ENCODE data around the gene FANK1. TPM values are rescaled to one million over a fixed set of nuclear protein-coding genes. Genes with fewer than 3 reads are reported as not detected.

Gene FANK1
- total RNA-seq, 1 donor, result 3.0 TPM

DNA sequence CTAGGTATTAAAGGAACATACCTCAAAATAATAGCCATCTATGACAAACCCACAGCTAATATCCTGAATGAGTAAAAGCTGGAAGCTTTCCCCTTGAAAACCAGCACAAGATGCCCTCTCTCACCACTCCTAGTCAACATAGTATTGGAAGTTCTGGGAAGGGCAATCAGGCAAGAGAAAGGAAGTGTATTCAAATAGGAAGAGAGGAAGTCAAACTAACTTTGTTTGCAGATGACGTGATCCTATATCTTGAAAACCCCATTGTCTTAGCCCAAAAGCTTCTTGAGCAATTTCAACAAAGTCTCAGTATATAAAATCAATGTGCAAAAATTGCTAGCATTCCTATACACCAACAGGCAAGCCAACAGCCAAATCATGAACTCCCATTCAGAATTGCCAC is 131.3 kb downstream of the FANK1 start:
- TF ChIP-seq, protein P1, sequence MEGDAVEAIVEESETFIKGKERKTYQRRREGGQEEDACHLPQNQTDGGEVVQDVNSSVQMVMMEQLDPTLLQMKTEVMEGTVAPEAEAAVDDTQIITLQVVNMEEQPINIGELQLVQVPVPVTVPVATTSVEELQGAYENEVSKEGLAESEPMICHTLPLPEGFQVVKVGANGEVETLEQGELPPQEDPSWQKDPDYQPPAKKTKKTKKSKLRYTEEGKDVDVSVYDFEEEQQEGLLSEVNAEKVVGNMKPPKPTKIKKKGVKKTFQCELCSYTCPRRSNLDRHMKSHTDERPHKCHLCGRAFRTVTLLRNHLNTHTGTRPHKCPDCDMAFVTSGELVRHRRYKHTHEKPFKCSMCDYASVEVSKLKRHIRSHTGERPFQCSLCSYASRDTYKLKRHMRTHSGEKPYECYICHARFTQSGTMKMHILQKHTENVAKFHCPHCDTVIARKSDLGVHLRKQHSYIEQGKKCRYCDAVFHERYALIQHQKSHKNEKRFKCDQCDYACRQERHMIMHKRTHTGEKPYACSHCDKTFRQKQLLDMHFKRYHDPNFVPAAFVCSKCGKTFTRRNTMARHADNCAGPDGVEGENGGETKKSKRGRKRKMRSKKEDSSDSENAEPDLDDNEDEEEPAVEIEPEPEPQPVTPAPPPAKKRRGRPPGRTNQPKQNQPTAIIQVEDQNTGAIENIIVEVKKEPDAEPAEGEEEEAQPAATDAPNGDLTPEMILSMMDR (IDR thresholded peaks at IDR 0.05; ENCODE audit: insufficient read depth, low read depth, low read length), result no peak
- H3K4me3 ChIP-seq (ENCODE audit: low read depth, low read length), result no peak overlapping the region
- DNase-seq (ENCODE audit: low read depth), result no peak

DNA sequence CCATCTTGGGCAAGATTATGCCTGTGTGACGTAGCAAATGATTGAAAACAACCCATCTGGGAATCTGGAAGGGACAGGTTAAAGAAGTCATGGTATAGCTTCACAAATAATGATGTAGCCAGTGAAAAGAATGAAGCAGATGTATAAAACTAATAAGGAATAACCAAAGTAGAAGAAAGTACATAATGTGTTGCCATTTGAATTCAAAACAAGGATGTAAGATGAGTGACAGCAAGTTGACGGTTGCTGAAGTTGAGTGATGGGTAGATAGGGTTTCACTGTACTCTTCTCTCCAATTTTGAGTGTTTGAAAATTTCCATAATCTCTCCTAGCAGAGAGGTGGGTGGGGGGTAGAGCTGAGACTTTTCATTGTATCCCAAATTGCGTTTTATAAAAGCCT is 133.6 kb downstream of the FANK1 start:
- H3K4me3 ChIP-seq (ENCODE audit: low read depth, low read length), result no peak overlapping the region
- DNase-seq (ENCODE audit: low read depth), result no peak
- TF ChIP-seq, protein P1 (IDR thresholded peaks at IDR 0.05; ENCODE audit: insufficient read depth, low read depth, low read length), result no peak

DNA sequence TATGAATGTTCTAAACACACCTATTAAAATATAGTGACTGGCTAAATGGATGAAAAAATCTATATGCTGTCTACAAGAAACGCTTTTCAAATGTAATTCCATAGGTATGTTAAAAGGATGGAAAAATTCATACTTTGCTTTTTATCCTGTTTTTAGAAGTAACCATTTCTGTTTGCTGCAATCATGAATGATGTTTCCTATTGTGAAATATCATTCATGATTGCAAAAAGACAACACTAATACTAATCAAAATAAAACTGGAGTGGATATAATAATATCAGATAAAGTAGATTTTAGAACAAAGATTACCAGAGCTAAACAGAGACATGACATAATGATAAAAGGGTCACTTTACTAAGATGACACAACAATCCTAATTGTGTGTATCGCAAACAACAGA is 138.2 kb downstream of the FANK1 start:
- no peak overlapping the region for H3K4me3 ChIP-seq (ENCODE audit: low read depth, low read length)
- TF ChIP-seq, protein P1 (IDR thresholded peaks at IDR 0.05; ENCODE audit: insufficient read depth, low read depth, low read length), result no peak
- DNase-seq (ENCODE audit: low read depth), result no peak

DNA sequence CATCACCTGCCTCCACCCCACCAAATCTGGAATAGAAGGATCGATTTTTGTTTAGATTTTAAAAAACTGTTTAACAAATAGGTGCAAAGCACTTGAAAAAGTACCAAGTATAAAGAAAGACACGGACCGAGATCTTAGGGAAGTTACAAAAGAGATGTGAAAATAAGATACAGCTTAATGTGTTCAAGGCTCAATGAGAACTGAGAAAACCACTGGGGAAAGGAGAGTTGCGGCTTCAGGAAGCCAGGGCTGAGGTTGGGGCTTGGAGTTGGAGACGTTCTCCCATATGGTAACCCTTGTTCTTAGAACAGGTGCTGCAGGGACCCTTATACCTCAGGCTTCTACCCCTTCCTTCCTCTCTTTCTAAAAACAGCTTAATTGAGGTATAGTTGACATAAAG is 140.2 kb downstream of the FANK1 start:
- TF ChIP-seq, protein P1 (IDR thresholded peaks at IDR 0.05; ENCODE audit: insufficient read depth, low read depth, low read length), result no peak
- DNase-seq (ENCODE audit: low read depth), result no peak
- H3K4me3 ChIP-seq (ENCODE audit: low read depth, low read length), result no peak overlapping the region

DNA sequence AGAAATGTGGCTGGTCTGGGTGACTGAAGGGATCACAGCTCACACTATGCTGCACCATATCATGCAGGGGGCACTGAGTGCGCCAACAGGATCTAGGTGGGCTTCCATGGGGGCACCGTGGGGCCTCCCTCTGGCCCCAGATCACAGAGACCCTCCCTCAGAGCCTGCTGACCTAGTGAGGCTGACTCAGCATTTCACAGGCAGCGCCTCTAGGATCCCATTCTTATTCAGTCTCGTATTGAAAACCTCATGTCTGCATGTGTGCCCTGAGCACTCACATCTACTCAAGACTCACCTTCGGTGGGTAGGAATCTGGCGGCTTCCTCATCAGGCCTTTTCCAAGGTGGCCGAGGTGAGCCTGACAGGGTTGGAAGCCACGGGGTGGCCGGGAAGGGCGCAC is 141.6 kb downstream of the FANK1 start:
- TF ChIP-seq, protein P1 (IDR thresholded peaks at IDR 0.05; ENCODE audit: insufficient read depth, low read depth, low read length), result no peak

DNA sequence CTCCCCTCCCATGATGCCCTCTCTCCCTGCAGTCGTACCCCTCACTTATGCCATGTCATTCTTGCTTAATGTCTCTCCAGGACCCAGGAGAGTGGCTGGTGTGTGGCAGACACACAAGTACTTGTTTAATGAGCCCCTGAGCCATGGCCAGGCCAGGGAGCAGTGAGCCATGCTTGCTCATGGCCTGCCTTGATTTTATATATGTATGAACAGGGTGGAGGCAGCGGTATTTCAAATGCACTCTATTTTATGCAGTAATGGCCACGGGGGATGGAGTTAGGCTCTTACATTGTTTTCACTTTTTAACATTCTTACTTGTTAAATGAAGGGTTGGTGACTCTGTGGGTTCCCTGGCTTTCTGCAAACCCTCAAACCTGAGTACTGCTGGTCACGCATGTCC is 144.8 kb downstream of the FANK1 start:
- TF ChIP-seq, protein P1 (IDR thresholded peaks at IDR 0.05; ENCODE audit: insufficient read depth, low read depth, low read length), result no peak
- DNase-seq (ENCODE audit: low read depth), result no peak
- no peak overlapping the region for H3K4me3 ChIP-seq (ENCODE audit: low read depth, low read length)

More for the DNA sequence above, 141.6 kb downstream of the FANK1 start:
- DNase-seq (ENCODE audit: low read depth), result no peak
- H3K4me3 ChIP-seq (ENCODE audit: low read depth, low read length), result no peak overlapping the region

DNA sequence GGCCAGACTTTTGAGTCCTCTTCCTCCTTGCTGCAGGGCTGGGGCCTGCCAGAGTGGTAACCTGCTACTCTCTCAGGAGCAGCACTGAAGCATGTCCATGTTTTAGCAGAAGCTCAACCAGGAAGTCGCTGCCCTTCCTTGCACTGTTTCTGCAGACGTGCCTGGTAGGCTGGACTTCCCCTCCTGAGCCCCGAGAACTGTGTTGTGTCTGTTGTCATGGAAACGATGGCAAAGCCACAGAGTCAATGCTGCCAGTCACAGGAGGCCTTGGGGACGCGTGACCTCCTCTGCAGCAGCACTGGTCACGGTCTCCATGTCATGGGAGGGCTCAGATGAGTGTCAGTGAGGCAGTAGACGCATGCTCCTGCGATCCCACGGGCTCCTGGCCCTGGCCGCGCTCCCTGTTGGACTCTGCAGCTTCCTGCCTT is 145.5 kb downstream of the FANK1 start:
- DNase-seq (ENCODE audit: low read depth), result peak; percentile 36
- H3K4me3 ChIP-seq (ENCODE audit: low read depth, low read length), result no peak overlapping the region
- TF ChIP-seq, protein P1 (IDR thresholded peaks at IDR 0.05; ENCODE audit: insufficient read depth, low read depth, low read length), result no peak
